AG10803 (cell line): ENCODE data around the gene ZNF628.
A peak's percentile ranks its signal among the peaks of the same experiment; 100 is the strongest.

Source experiments
- DNase-seq: peaks from one replicate; pipeline ENCODE4 v3.0.0; 2010; ENCODE audit warnings: low read depth
- H3K4me3 ChIP-seq: 2 replicates; pipeline ENCODE4 v1.5.1; 2011; ENCODE audit warnings: mild to moderate bottlenecking, low read length, control low read depth
- TF ChIP-seq, protein P1 (sequence below): conservative IDR thresholded peaks from 2 replicates; pipeline ENCODE4 v1.5.1; 2011; ENCODE audit warnings: mild to moderate bottlenecking, low read length, control low read depth, inconsistent platforms

ZNF628 gene

DNA sequence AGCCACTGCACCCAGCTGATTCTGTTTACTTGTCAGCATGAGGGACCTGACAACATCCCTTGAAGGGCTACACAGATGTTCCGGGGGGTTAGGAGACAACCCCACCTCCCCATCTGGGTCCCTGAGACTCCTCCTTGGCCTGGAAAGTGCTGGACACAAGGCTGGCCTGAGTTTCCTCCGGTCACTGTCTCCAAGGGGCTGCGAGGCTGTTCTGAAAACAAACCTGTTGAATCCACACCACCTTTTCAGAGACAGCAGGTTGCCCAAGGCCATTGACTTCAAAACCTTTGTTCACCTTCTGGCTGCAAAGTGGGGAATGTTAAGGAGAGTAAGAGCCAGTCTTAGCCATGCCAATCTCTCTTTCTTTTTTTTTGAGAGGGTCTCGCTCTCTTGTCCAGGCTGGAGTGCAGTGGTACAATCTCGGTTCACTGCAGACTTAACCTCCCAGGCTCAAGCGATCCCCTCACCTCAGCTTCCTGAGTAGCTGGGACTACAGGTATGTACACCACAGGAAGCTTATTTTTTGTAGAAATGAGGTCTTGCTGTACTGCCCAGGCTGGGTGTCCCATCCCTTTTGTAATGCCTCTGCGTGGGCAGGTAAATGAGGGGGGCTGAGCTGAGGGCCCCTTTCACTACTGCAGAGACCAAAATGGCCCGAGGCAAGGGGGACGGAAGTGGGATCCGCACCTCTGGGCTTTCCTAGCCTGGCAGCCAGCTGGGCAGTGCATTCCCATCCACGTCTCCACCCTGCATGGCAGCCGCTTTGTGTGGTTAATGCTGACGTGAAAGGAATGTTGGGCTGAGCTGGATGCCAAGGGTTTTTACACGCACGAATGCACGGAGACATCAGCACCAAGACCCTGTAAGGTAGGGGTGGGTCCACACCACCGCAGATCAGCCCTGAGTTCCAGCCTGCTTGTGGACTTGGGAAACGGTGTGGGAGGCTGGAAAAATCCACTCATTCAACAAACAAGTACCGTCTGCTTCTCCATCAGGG lies 1.9 kb upstream of the ZNF628 start:
- H3K4me3 ChIP-seq = no peak overlapping the region
- DNase-seq = peak; percentile 56
- TF ChIP-seq, protein P1, sequence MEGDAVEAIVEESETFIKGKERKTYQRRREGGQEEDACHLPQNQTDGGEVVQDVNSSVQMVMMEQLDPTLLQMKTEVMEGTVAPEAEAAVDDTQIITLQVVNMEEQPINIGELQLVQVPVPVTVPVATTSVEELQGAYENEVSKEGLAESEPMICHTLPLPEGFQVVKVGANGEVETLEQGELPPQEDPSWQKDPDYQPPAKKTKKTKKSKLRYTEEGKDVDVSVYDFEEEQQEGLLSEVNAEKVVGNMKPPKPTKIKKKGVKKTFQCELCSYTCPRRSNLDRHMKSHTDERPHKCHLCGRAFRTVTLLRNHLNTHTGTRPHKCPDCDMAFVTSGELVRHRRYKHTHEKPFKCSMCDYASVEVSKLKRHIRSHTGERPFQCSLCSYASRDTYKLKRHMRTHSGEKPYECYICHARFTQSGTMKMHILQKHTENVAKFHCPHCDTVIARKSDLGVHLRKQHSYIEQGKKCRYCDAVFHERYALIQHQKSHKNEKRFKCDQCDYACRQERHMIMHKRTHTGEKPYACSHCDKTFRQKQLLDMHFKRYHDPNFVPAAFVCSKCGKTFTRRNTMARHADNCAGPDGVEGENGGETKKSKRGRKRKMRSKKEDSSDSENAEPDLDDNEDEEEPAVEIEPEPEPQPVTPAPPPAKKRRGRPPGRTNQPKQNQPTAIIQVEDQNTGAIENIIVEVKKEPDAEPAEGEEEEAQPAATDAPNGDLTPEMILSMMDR = no peak

DNA sequence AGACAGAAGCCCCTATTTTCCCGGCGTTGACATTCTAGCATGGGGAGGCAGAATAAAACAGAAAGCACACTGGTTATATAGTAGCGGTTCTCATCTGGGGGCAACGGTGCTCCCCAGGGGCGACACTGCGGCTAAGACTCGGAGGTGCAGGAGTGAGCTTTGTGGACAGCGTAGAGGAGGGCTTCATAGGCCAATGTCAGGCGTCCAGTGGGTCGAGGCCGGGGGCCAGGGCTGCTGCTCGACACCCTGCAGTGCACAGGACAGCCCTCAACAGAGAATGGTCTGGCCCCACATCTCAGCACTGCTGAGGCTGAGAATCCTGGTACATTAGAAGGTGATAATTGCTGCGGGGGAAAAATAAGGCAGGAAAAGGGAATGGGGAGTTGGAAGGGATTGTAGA lies 1.5 kb downstream of the ZNF628 start:
- TF ChIP-seq, protein P1 = no peak
- no peak for DNase-seq
- peak overlapping the region; percentile 66 for H3K4me3 ChIP-seq

DNA sequence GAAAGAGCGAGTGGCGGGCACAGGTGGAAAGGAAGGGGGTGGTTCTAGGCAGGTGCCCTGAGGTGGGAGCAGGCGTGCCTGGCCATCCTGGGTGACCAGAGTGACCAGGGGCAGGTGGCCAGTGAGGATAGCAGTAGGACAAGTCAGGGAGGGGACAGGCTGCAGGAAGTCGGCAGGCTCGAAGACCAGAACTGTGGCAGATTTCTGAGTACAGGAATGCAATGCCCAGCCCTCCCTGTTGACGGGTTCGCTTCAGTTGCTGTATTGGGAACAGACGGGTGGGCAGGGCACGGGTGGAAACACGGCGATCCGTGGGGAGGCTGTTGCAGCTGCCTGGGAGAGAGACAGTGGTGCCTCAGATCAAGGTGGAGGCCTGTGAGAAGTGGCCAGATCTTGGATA lies 1.9 kb downstream of the ZNF628 start:
- no peak for DNase-seq
- TF ChIP-seq, protein P1 = no peak
- H3K4me3 ChIP-seq = no peak overlapping the region

DNA sequence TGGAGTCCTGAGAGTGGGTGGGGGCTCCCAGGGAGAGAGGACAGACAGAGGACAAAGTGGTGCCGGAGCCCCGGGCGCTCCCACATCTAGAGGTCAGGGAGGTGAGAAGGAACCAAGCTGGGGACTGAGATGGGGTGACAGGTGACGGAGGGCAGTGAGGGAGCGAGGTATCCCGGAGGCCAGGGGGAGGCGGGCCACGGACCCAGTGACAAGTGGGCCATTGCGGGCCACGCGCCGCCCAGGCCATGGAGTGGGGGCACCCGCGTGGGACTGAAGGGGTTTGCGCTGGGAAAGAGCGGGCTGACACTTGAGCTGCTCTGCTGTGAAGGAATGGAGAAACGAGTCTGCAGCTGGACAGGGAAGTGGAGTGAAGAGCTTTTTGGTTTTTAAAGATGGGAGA lies 2.6 kb downstream of the ZNF628 start:
- no peak for DNase-seq
- TF ChIP-seq, protein P1 = no peak
- H3K4me3 ChIP-seq = no peak overlapping the region

DNA sequence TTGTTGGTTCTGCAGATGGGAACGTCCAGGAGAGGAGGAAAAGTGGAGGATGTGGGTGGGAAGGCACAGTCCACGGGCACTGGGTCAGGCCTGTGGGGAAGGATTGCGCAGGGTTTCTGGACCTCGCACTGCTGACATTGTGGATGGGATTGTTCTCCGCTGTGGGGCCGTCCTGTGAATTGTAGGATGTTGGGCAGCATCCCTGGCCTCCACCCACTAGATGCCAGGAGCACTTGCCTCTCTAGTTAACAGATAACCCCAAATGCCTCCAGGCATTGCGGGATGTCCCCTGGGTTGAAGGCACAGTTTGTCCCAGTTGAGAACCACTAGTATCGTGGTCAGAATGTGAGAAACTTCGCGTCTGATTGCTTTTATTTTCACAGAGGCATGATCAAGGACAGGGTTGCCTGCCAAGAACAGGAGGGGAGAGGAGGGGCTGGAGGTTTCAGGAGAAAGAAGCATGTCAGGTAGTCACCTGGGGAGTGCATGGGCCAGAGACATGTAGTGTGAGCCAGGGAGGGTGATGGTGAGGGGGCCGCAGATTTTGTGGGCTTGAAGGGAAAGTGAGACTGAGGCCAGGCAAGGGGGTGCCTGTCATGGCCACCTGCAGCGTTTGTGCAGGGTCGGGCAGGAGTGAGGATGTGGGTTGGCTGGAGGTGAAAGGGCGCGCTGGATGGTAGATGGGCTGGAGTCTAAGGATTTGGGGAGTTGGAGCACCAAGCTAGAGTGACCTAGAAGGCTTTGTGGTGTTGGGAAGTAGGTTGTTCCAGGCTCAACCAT lies 3.2 kb downstream of the ZNF628 start:
- H3K4me3 ChIP-seq = no peak overlapping the region
- DNase-seq = no peak
- TF ChIP-seq, protein P1 = no peak

DNA sequence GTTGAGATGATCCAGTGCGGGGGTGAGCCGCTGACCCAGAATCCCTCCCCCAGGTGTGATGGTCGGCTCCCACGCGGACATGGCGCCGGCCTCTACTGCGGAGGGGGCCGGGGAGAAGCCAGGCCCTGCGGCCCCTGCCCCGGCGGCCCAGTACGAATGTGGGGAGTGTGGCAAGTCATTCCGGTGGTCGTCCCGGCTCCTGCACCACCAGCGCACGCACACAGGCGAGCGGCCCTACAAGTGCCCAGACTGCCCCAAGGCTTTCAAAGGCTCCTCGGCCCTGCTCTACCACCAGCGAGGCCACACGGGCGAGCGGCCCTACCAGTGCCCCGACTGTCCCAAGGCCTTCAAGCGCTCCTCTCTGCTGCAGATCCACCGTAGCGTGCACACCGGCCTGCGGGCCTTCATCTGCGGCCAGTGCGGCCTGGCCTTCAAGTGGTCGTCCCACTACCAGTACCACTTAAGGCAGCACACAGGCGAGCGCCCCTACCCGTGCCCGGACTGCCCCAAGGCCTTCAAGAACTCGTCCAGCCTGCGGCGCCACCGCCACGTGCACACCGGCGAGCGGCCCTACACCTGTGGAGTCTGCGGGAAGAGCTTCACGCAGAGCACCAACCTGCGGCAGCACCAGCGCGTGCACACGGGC lies 4.9 kb downstream of the ZNF628 start:
- no peak overlapping the region for H3K4me3 ChIP-seq
- DNase-seq = no peak
- TF ChIP-seq, protein P1 = no peak
